Measurements from ENCODE around the gene CD4.

Gene CD4

GRCh38 chr12:6765634-6766581, 23.4 kb upstream of the CD4 start, which contains the start of gene PTMS:
Gene PTMS, plus strand, starts transcription at chr12:6766363. Its CDS starts 343 bp downstream, at chr12:6766706.
- DNase-seq = peak; percentile 75 to 83

GRCh38 chr12:6766651-6767349, 22.5 kb upstream of the CD4 start:
- peak in 1 of 2 experiments; percentile 4 for DNase-seq

GRCh38 chr12:6767353-6768319, 21.7 kb upstream of the CD4 start:
- DNase-seq = peak in 1 of 2 experiments; percentile 7

- DNase-seq = no peak
Measured at GRCh38 chr12:6768437-6768914, 20.9 kb upstream of the CD4 start.

GRCh38 chr12:6768990-6769389, 20.3 kb upstream of the CD4 start:
- peak; percentile 17 to 30 for DNase-seq

- no peak for DNase-seq
Measured at GRCh38 chr12:6769666-6770065, 19.7 kb upstream of the CD4 start.

- DNase-seq = no peak
Measured at GRCh38 chr12:6770094-6770493, 19.2 kb upstream of the CD4 start.

GRCh38 chr12:6770600-6770999, 18.7 kb upstream of the CD4 start:
- DNase-seq = no peak

- no peak for DNase-seq
Measured at GRCh38 chr12:6771091-6771495, 18.2 kb upstream of the CD4 start.

- DNase-seq = no peak
Measured at GRCh38 chr12:6771509-6772330, 17.6 kb upstream of the CD4 start.

- DNase-seq = no peak
Measured at GRCh38 chr12:6772331-6772695, 17.0 kb upstream of the CD4 start, which contains the start of gene LAG3. Gene LAG3, plus strand, starts transcription at chr12:6772520. Its CDS starts 333 bp downstream, at chr12:6772853.

- DNase-seq = no peak
Measured at GRCh38 chr12:6772726-6773589, 16.4 kb upstream of the CD4 start.

- DNase-seq = no peak
Measured at GRCh38 chr12:6773590-6774351, 15.6 kb upstream of the CD4 start.

- DNase-seq = no peak
Measured at GRCh38 chr12:6774499-6775062, 14.7 kb upstream of the CD4 start.

- no peak for DNase-seq
Measured at GRCh38 chr12:6775185-6776174, 13.8 kb upstream of the CD4 start.

GRCh38 chr12:6777386-6777785, 11.9 kb upstream of the CD4 start:
- DNase-seq = no peak

- peak in 1 of 2 experiments; percentile 8 for DNase-seq
Measured at GRCh38 chr12:6778217-6778573, 11.1 kb upstream of the CD4 start.
